Retinal pigment epithelial cell (primary cell): ENCODE data around the gene PKNOX2.

Experiments
- DNase-seq: peaks from one replicate; pipeline ENCODE4 v3.0.0-alpha.2; 2010; ENCODE audit warnings: low read depth
- H3K4me3 ChIP-seq: 2 replicates; pipeline ENCODE4 v1.5.1; 2011; ENCODE audit warnings: mild to moderate bottlenecking, low read length, control low read depth, moderate library complexity
- CTCF ChIP-seq: conservative IDR thresholded peaks from 2 replicates; pipeline ENCODE4 v1.5.1; 2011; ENCODE audit warnings: low read depth, low read length, control low read depth, inconsistent platforms

Gene PKNOX2

GRCh38 chr11:125297346-125297915, 132.9 kb downstream of the PKNOX2 start:
- no peak for TF ChIP-seq CTCF
- H3K4me3 ChIP-seq, result no peak overlapping the region
- no peak for DNase-seq

GRCh38 chr11:125299061-125299615, 134.6 kb downstream of the PKNOX2 start:
- no peak for TF ChIP-seq CTCF
- DNase-seq, result no peak
- no peak overlapping the region for H3K4me3 ChIP-seq

GRCh38 chr11:125299821-125300220, 135.3 kb downstream of the PKNOX2 start:
- no peak for DNase-seq
- no peak overlapping the region for H3K4me3 ChIP-seq
- no peak for TF ChIP-seq CTCF

- TF ChIP-seq CTCF, result no peak
- no peak overlapping the region for H3K4me3 ChIP-seq
- DNase-seq, result peak; percentile 61
These were observed 136.3 kb downstream of the PKNOX2 start for GRCh38 chr11:125300791-125301218.

GRCh38 chr11:125301346-125301745, 136.8 kb downstream of the PKNOX2 start:
- no peak overlapping the region for H3K4me3 ChIP-seq
- DNase-seq, result no peak
- TF ChIP-seq CTCF, result no peak

GRCh38 chr11:125303186-125303585, 138.6 kb downstream of the PKNOX2 start:
- TF ChIP-seq CTCF, result no peak
- no peak for DNase-seq
- no peak overlapping the region for H3K4me3 ChIP-seq

- DNase-seq, result no peak
- H3K4me3 ChIP-seq, result no peak overlapping the region
- TF ChIP-seq CTCF, result no peak
These were observed 139.1 kb downstream of the PKNOX2 start for GRCh38 chr11:125303694-125304093.
